AG09309 (cell line): ENCODE results near the gene SMPD3.

Source experiments
- DNase-seq: peaks from one replicate; pipeline ENCODE4 v3.0.0-alpha.2; 2010; ENCODE audit warnings: low read depth
- H3K4me3 ChIP-seq: 2 replicates; pipeline ENCODE4 v1.5.1; 2011; ENCODE audit warnings: mild to moderate bottlenecking, low read depth, low read length, moderate library complexity; ENCODE audit not compliant: control insufficient read depth
- TF ChIP-seq, protein P1 (sequence below): IDR thresholded peaks from 2 replicates; pipeline ENCODE4 v1.5.1; 2011; ENCODE audit warnings: mild to moderate bottlenecking, low read depth, low read length, inconsistent platforms; ENCODE audit not compliant: insufficient read depth, control insufficient read depth; ENCODE audit errors: missing control alignments

SMPD3 gene

DNA sequence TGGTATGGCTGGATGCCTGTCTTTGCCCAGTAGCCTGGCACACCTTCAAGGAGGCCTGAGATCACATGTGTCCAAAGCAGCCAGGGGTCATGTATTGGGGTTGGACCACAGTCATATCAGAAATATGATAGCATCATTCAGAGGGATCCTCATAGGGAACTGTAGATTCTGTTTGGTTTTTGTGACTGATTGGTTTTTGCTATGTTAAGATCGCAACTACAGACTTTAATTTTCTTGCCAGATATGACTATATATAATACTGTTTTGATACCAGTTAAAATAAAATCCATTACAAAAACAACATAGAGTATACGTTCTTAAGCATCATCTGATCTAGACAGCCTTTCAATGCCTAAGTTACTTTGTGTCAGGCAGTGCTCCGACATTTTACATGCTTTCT is 11.8 kb upstream of the SMPD3 start:
- DNase-seq = no peak
- no peak overlapping the region for H3K4me3 ChIP-seq
- TF ChIP-seq, protein P1, sequence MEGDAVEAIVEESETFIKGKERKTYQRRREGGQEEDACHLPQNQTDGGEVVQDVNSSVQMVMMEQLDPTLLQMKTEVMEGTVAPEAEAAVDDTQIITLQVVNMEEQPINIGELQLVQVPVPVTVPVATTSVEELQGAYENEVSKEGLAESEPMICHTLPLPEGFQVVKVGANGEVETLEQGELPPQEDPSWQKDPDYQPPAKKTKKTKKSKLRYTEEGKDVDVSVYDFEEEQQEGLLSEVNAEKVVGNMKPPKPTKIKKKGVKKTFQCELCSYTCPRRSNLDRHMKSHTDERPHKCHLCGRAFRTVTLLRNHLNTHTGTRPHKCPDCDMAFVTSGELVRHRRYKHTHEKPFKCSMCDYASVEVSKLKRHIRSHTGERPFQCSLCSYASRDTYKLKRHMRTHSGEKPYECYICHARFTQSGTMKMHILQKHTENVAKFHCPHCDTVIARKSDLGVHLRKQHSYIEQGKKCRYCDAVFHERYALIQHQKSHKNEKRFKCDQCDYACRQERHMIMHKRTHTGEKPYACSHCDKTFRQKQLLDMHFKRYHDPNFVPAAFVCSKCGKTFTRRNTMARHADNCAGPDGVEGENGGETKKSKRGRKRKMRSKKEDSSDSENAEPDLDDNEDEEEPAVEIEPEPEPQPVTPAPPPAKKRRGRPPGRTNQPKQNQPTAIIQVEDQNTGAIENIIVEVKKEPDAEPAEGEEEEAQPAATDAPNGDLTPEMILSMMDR = no peak

DNA sequence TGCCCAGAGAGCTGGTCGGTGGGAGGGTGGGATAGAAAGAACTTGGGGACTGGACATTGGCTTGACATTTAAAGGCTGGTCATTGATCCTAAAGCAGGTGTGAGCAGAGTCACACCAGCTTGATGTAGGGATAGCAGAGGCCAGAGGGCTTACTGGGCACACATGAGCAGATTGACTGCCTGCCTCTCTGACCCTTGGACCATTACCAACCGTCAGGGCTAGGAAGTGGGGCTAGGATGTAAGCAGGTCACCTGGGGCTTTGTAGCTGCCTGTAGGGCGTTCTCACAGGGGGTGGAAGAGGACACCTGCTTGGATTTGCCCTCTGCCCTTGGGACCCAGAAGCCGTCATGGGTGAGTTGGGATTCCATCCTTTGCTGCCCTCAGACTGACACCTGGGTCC is 11.1 kb upstream of the SMPD3 start:
- H3K4me3 ChIP-seq = no peak overlapping the region
- TF ChIP-seq, protein P1 = no peak
- DNase-seq = no peak

DNA sequence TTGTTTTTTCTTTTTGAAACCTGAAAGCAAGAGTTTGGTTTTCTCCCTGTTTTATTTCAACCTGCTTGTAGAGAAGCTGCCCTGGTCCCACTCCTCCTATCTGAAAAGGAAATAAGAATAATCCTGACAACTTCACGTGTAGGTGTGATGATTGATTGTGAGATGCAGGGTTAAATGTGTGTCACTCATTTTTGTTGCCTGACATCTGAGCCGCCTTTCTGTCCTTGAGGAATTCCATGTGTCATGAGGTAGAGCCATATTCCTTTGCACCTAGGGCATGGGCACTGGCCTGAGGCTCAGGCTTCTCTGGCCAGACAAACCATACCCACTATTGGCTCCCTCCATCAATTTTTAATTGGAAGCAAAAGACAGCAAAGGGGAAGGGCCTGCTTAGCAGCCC is 10.2 kb upstream of the SMPD3 start:
- DNase-seq = no peak
- H3K4me3 ChIP-seq = no peak overlapping the region
- TF ChIP-seq, protein P1 = no peak

DNA sequence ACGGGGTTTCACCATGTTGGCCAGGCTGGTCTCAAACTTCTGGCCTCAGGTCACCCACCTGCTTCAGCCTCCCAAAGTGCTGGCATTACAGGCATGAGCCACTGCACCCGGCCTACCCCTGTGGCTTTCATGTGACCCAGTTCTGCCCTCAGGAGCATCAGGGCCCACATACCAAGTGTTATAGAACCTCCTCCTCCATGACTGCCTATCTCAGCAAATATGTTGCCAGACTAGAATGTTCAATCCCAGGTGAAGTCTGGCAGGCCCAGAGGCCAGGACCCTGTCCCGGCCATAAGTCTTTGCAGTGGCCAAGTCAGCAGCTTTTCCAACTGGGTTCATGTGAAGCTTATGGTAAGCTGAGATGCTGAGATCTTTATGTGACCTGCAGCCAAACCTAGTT is 9.8 kb upstream of the SMPD3 start:
- TF ChIP-seq, protein P1 = no peak
- no peak for DNase-seq
- no peak overlapping the region for H3K4me3 ChIP-seq

DNA sequence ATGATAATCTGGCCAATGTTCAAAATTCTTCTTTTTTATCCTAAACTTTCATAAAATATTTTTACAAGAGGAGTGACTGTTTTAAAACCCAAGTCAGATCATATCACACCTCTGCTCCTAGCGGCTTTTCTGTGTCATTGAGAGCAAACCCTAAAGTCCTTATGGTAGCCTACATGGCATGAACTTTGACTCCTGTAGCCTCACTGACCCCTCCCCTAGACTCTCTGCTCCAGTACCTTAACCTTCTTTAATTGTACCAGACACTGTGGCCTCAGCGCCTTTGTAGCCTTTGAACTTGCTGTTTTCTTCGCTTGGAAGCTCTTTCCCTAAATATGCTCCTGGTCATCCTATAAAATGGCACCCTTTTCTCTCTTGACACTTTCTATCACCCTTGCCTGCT is 7.3 kb upstream of the SMPD3 start:
- no peak overlapping the region for H3K4me3 ChIP-seq
- DNase-seq = no peak
- TF ChIP-seq, protein P1 = no peak

DNA sequence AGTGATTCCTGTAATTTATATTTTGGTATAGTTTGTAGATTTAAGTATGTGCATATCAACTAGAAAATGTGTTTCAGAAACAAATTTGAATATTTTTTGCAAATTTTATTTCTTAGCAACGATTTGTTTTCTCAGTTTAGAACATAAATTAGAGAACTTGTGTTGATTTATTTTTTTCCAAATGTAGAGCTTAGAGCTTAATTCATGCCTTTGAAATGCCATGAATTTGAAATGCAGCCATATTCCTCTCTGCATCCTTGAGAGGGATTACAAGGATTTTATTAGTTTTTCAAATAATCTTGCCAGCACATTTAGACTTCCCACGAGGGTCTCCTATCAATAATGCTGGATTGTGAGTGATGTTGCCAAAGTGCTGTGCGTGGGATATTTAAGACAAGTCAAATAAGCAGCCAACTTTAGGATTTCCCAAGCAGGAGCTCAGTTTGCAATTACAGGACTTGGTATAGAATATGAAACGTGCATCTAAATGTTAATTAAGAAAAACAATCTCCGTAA is 6.7 kb upstream of the SMPD3 start:
- H3K4me3 ChIP-seq = no peak overlapping the region
- TF ChIP-seq, protein P1 = no peak
- no peak for DNase-seq

DNA sequence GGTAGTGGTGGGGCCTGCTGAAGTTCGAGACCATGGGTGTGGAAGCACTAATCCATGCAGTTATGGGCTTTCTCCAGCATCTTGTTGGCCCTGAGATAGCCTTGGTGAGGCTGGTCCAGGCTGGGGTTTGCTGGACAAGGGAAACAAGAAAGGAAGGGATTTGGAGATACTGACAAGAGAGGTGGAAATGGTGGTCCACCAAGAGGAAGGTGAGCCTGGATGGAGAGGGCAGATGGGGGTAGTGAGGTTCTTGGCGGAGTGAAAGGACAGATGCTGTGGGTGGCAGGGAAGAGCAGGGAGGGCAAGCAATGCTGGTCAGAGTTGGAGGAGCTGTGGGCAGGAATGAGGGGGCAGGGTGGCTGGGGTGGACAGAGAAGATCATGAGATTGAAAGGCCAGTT is 5.5 kb upstream of the SMPD3 start:
- TF ChIP-seq, protein P1 = no peak
- no peak overlapping the region for H3K4me3 ChIP-seq
- no peak for DNase-seq
